GM23338 (cell line): ENCODE data around the gene ZNF774. TPM values are rescaled to one million over a fixed set of nuclear protein-coding genes. Genes with fewer than 3 reads are reported as not detected.

ENCODE experiments used
- ATAC-seq: fragments of 200-7000 bp; cut with Tn5 transposase; 3 replicates; pipeline ENCODE4 v1.9.1; 2020
- DNase-seq: peaks from one replicate; pipeline ENCODE4 v3.0.0-alpha.2; 2015; ENCODE audit warnings: low spot score
- H2AFZ ChIP-seq: fragments of 200-600 bp; sonication (generic); 2 replicates; pipeline ENCODE4 v1.8.0; 2016; ENCODE audit warnings: antibody characterized with exemption, mild to moderate bottlenecking, moderate library complexity
- H3F3A ChIP-seq: fragments of 200-600 bp; sonication (generic); replicated peaks from 2 replicates; pipeline ENCODE4 v1.8.0; 2017; ENCODE audit warnings: antibody characterized with exemption, mixed run types, low read depth
- H3K27ac ChIP-seq: fragments of 200-600 bp; sonication (generic); 2 replicates; pipeline ENCODE4 v1.6.1; 2016; ENCODE audit warnings: low read depth
- H3K27me3 ChIP-seq: fragments of 200-600 bp; sonication (generic); 2 replicates; pipeline ENCODE4 v1.8.0; 2016; ENCODE audit warnings: mild to moderate bottlenecking, mixed run types, moderate library complexity; ENCODE audit not compliant: insufficient read depth
- H3K36me3 ChIP-seq: fragments of 200-600 bp; sonication (generic); 2 replicates; pipeline ENCODE4 v1.8.0; 2016; ENCODE audit warnings: mild to moderate bottlenecking; ENCODE audit not compliant: insufficient read depth
- H3K4me1 ChIP-seq: fragments of 200-600 bp; sonication (generic); 2 replicates; pipeline ENCODE4 v1.8.0; 2016; ENCODE audit warnings: mild to moderate bottlenecking, moderate library complexity; ENCODE audit not compliant: insufficient read depth
- H3K4me2 ChIP-seq: fragments of 200-600 bp; sonication (generic); 2 replicates; pipeline ENCODE4 v1.7.1; 2017; ENCODE audit warnings: mixed run types
- H3K4me3 ChIP-seq: fragments of 200-600 bp; sonication (generic); 2 replicates; pipeline ENCODE4 v1.6.1; 2016; ENCODE audit warnings: mixed run types
- H3K79me2 ChIP-seq: fragments of 200-600 bp; sonication (generic); replicated peaks from 2 replicates; pipeline ENCODE4 v1.8.0; 2017; ENCODE audit warnings: mild to moderate bottlenecking; ENCODE audit not compliant: insufficient read depth
- H3K9me2 ChIP-seq: fragments of 200-600 bp; sonication (generic); 2 replicates; pipeline ENCODE4 v1.8.0; 2017; ENCODE audit not compliant: insufficient read depth
- H4K20me1 ChIP-seq: fragments of 200-600 bp; sonication (generic); replicated peaks from 2 replicates; pipeline ENCODE4 v1.8.0; 2017; ENCODE audit warnings: mild to moderate bottlenecking; ENCODE audit not compliant: insufficient read depth
- H3K27ac Mint-ChIP-seq: 2 replicates; pipeline ENCODE4 v1.8.0; 2020; ENCODE audit warnings: inconsistent platforms, mild to moderate bottlenecking, moderate library complexity, mixed read lengths
- H3K27me3 Mint-ChIP-seq: 3 replicates; pipeline ENCODE4 v1.8.0; 2022; ENCODE audit warnings: low read depth, mild to moderate bottlenecking, moderate library complexity, mixed read lengths, inconsistent platforms; ENCODE audit not compliant: insufficient read depth, poor library complexity
- H3K36me3 Mint-ChIP-seq: 3 replicates; pipeline ENCODE4 v1.8.0; 2021; ENCODE audit warnings: low read depth, mild to moderate bottlenecking, inconsistent platforms, moderate library complexity, mixed read lengths
- H3K4me1 Mint-ChIP-seq: 3 replicates; pipeline ENCODE4 v1.8.0; 2020; ENCODE audit warnings: mild to moderate bottlenecking, inconsistent platforms, mixed read lengths
- H3K4me3 Mint-ChIP-seq: 3 replicates; pipeline ENCODE4 v1.8.0; 2021; ENCODE audit warnings: moderate library complexity, mild to moderate bottlenecking, inconsistent platforms, mixed read lengths
- H3K9me3 Mint-ChIP-seq: 3 replicates; pipeline ENCODE4 v1.8.0; 2020; ENCODE audit warnings: moderate library complexity, mild to moderate bottlenecking, inconsistent platforms, mixed read lengths
- EZH2phosphoT487 ChIP-seq: fragments of 200-600 bp; sonication (generic); IDR thresholded peaks from one replicate; pipeline ENCODE4 v1.8.1; 2018; ENCODE audit warnings: antibody characterized with exemption; ENCODE audit not compliant: unreplicated experiment
- JUNB ChIP-seq: IDR thresholded peaks from one replicate; pipeline ENCODE4 v1.6.1; 2016; ENCODE audit warnings: antibody characterized with exemption; ENCODE audit not compliant: unreplicated experiment
- NANOG ChIP-seq: IDR thresholded peaks from 2 replicates; pipeline ENCODE4 v1.6.1; 2016; ENCODE audit warnings: antibody characterized with exemption, borderline replicate concordance
- POLR2AphosphoS5 ChIP-seq: IDR thresholded peaks from 2 replicates; pipeline ENCODE4 v1.6.1; 2016; ENCODE audit warnings: antibody characterized with exemption, low read depth
- REST ChIP-seq: IDR thresholded peaks from one replicate; pipeline ENCODE4 v1.6.1; 2018; ENCODE audit warnings: antibody characterized with exemption; ENCODE audit not compliant: unreplicated experiment
- STAT1 ChIP-seq: IDR thresholded peaks from one replicate; pipeline ENCODE4 v1.6.1; 2016; ENCODE audit warnings: antibody characterized with exemption; ENCODE audit not compliant: unreplicated experiment
- ZNF331 ChIP-seq: fragments of 250-450 bp; sonication (Bioruptor Pico); IDR thresholded peaks from 2 replicates; pipeline ENCODE4 v1.5.0; 2020; ENCODE audit warnings: low read depth, mild to moderate bottlenecking, moderate library complexity
- polyA plus RNA-seq: library from polyadenylated mRNA; unstranded; fragments of >200 nt; fragmentation: Nextera tagmentation; extraction: Ambion mirVana; gene quantifications from 2 replicates; pipeline ENCODE4 v1.2.1, GENCODE V29; 2016
- total RNA-seq: library from RNA; depleted of rRNA; stranded (reverse); fragments of >200 nt; shearing (Covaris generic); gene quantifications from 2 replicates; pipeline ENCODE4 v1.2.3, GENCODE V29; 2014
- TF ChIP-seq, protein P1 (sequence below), 2 experiments: fragments of 200-600 bp in 1 of 2; sonication (generic) in 1 of 2; conservative IDR thresholded peaks; 2 replicates each; pipeline versions ENCODE4 v1.5.1 to v1.6.1; 2016 to 2017; ENCODE audit warnings: antibody characterized with exemption in 2 of 2, low read depth in 2 of 2, mild to moderate bottlenecking in 2 of 2, moderate library complexity in 1 of 2

Gene ZNF774
- total and polyA plus RNA-seq, 2 experiments from 2014 or later, result 0.45 to 1.8 TPM

DNA sequence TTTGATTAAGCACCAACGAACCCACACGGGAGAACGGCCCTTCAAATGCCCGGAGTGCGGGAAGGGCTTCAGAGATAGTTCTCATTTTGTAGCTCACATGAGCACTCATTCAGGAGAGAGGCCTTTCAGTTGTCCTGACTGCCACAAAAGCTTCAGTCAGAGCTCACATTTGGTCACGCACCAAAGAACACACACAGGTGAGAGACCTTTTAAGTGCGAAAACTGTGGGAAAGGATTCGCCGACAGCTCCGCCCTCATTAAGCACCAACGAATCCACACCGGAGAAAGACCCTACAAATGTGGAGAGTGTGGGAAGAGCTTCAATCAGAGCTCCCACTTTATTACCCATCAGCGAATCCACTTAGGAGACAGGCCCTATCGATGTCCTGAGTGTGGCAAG lies 8.7 kb downstream of the ZNF774 start (continued):
- TF ChIP-seq REST (no peak), EZH2phosphoT487 (no peak), JUNB (no peak), NANOG (no peak)

DNA sequence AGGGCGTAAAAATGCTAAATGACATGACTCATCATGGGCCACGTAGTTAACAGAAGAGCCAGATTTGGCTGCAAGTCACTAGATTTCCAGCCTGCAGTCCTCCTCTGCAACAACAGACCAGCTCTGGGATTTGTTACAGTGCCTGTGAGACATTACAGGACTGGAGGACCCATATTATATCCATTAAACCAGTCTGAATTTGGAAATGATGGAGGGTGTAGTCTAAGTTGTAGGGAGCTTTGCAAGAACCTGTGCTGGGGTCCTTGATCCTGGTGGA lies 10.8 kb downstream of the ZNF774 start:
- Histone ChIP-seq H3K79me2 (no peaks in the 10 kb centered on the region), H3F3A (0 out of 2 replicates have a peak, but pooled peaks cover 4% of the 10 kb centered on the region), H3K9me2 (no peaks in the 10 kb centered on the region), H3K4me3 (no peak overlapping the region), H3K4me1 (no peaks in the 10 kb centered on the region), H3K27me3 (no peaks in the 10 kb centered on the region), H3K4me2 (no peak overlapping the region), H4K20me1 (no peaks in the 10 kb centered on the region), H3K36me3 (no peaks in the 10 kb centered on the region), H3K27ac (no peak overlapping the region), H2AFZ (no peak overlapping the region)
- Mint-ChIP-seq H3K4me3 (no peak overlapping the region), H3K9me3 (no peaks in the 10 kb centered on the region; the same call in 2 of the 3 replicates), H3K27me3 (no peaks in the 10 kb centered on the region), H3K27ac (peak overlapping the region; percentile 68), H3K36me3 (peaks cover 6% of the 10 kb centered on the region; the same call in 1 of the 3 replicates), H3K4me1 (peaks cover 13% of the 10 kb centered on the region)
- TF ChIP-seq NANOG, result no peak
- no peak for TF ChIP-seq ZNF331 (CRISPR knock-in tag)
- TF ChIP-seq, protein P1, sequence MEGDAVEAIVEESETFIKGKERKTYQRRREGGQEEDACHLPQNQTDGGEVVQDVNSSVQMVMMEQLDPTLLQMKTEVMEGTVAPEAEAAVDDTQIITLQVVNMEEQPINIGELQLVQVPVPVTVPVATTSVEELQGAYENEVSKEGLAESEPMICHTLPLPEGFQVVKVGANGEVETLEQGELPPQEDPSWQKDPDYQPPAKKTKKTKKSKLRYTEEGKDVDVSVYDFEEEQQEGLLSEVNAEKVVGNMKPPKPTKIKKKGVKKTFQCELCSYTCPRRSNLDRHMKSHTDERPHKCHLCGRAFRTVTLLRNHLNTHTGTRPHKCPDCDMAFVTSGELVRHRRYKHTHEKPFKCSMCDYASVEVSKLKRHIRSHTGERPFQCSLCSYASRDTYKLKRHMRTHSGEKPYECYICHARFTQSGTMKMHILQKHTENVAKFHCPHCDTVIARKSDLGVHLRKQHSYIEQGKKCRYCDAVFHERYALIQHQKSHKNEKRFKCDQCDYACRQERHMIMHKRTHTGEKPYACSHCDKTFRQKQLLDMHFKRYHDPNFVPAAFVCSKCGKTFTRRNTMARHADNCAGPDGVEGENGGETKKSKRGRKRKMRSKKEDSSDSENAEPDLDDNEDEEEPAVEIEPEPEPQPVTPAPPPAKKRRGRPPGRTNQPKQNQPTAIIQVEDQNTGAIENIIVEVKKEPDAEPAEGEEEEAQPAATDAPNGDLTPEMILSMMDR (conservative IDR thresholded peaks at IDR 0.05; ENCODE audit: low read depth in 2 of 2), result no peak
- no peak for TF ChIP-seq POLR2AphosphoS5
- no peak for TF ChIP-seq JUNB
- no peak for TF ChIP-seq STAT1
- no peak for TF ChIP-seq REST
- no peak for DNase-seq
- ATAC-seq, result no peak
